Renal pelvis (tissue), 4 donors: ENCODE data around the gene SRRM2. TPM values are rescaled to one million over a fixed set of nuclear protein-coding genes. Genes with fewer than 3 reads are reported as not detected.
A peak's percentile ranks its signal among the peaks of the same experiment; 100 is the strongest.
"Not testable (repeated sequence)": the region's sequence is repeated elsewhere in the genome, so short reads cannot be mapped to it uniquely, and the experiment has no call there.

Experiments used
- DNase-seq: peaks from one replicate; pipeline ENCODE4 v3.0.0-alpha.2; 2013
- polyA plus RNA-seq, 3 donors: library from polyadenylated mRNA; unstranded; fragments of 120-200 nt; gene quantifications; one replicate each; pipeline ENCODE4 v1.2.1, GENCODE V29; 2013; ENCODE audit not compliant: insufficient read length in 3 of 3

The SRRM2 gene
- polyA plus RNA-seq, 3 donors = 642 to 846 (median 787) TPM

GRCh38 chr16:2710021-2710710, 42.3 kb upstream of the SRRM2 start:
- no peak for DNase-seq

DNA sequence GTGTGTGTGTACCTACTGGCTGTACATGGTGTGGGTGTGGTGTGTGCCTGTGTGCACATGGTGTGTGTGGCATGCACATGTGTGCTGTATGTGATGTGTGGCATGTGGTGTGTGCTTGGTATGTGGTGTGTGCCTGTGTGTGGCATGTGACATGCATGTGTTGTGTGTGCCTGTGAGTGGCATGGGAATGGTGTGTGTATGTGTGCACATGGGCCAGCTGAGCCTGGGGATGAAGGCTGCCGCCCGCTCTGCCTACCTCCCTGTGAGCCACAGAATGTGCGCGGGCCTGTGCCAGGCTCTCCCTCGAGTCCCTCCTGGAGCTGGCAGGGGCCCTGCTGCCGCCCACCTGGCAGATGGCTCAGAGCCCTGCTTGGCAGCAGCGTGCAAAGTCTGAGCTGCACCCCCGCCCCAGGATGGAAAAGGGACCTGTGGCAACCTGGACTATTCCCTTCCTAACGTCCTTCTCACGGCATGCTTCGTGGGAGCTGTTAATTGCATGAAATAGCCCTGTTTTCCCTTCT, 41.7 kb upstream of the SRRM2 start:
- no peak for DNase-seq

DNA sequence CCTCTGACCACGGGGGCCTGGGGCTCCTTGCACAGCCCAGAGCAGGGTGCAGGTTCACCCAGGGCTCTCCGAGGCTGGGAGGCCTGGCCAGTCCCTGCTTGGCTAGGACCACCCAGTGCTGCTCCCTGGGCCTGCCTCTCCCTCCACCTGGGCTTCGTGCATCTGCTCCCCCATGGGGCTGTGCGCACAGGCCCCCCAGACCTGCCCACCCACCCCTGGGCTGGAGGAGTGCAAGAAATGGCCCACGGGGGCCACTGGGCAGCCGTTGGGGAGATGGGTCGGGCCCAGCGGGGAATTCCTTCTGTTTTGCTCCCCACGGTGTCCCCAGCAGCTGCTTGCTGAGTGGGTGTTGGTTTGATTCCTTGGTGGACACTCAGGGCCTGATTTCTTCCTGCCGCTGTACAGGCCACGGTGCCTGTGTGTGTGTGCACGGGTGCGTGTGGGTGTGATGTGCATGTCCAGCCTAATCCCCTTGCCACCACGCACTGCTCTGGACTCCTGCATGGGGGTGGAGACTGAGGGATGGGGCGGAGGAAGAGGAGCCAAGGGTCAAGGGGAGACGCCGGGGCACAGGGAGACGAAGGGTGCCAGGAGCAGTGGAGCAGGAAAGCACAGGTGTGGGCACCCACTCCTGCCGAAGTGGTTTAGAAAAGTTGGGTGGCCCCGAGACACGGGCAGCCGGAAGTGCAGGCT, 40.9 kb upstream of the SRRM2 start:
- no peak for DNase-seq

DNA sequence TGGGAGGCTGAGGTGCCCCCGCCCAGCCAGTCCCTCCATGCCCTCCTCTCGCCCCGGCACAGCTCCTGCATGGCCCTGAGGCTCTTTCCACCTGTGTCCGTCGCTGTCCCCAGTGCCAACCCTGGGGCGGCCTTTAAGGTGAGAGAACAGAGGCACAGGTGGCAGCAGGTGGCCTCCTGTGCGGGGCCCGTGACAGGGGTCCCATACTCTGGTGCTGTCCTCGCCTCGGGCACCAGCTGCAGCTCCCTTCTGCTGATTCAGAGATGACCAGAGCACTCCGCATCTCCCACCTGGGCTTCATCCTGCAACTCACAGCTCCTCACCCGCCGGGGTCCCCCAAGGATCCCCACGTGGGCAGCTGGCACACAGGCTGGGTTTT, 40.4 kb upstream of the SRRM2 start:
- DNase-seq = no peak

GRCh38 chr16:2712546-2712945, 39.9 kb upstream of the SRRM2 start:
- DNase-seq = no peak

GRCh38 chr16:2713523-2713922, 38.9 kb upstream of the SRRM2 start:
- no peak for DNase-seq

GRCh38 chr16:2713985-2714774, 38.3 kb upstream of the SRRM2 start:
- no peak for DNase-seq

GRCh38 chr16:2715064-2715463, 37.4 kb upstream of the SRRM2 start:
- DNase-seq = no peak

GRCh38 chr16:2715519-2715918, 36.9 kb upstream of the SRRM2 start:
- peak; percentile 71 for DNase-seq

GRCh38 chr16:2715966-2716885, 36.2 kb upstream of the SRRM2 start:
- DNase-seq = no peak

DNA sequence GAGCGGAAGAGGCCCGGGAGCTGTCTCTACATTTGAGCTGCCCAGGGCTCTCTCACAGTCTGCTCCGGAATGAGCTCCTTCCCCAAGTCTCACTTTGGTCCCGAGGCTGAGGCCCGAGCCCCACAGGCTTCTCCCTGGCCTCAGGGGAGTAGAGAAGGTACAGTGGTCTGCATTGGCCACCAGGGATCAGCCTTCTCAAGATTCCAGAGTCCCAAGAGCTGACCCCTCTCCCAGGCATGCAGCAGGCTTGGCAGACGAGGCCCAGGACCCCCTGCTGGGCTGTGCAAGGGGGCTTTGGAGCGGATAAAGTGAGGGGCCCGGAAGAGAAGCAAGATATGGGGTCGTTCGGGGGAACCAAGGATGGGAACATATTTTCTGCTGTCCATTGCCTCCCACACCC, 35.5 kb upstream of the SRRM2 start:
- DNase-seq = no peak

DNA sequence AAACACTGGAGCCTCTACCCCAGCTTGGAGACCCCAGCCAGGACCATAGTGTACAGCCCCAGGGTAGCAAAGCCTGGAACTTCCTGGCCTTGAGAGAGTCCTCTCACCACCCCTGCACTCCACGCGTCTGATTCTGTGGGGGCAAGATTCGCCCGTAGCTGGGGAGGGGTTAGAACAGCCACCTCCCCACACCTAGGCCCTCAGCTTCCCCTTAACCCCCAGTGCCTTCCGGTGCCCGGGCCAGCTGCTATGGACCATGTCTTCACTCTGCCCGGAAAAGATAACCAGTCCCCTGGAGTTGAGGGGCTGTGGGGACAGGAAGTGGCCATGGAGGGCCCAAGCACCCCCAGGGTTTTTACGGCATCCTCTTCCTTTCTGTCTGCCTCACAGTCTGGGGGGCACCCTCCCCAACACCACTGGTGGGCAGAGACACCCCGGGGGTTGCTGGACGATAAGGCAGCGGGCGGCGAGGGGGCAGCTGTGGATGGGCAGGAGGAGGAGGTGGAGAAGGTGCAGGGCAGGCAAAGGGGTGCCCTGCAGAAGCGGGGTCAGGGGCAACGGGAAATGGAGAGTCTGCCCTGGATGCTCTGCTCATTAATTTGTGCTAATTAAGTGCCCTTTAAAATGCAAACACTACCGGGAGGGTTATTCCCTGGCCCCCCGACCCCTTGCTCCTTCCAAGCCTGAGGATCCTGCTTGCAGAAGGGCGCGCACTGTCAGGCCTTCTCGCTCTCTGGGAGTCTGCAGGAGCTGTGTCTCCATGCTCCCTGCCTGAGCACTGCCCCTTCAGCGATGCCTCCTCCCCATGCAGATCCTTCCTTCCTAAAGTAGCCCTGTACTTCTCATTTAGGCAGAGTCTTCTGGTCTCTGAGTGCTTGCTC, 34.8 kb upstream of the SRRM2 start:
- DNase-seq = no peak

DNA sequence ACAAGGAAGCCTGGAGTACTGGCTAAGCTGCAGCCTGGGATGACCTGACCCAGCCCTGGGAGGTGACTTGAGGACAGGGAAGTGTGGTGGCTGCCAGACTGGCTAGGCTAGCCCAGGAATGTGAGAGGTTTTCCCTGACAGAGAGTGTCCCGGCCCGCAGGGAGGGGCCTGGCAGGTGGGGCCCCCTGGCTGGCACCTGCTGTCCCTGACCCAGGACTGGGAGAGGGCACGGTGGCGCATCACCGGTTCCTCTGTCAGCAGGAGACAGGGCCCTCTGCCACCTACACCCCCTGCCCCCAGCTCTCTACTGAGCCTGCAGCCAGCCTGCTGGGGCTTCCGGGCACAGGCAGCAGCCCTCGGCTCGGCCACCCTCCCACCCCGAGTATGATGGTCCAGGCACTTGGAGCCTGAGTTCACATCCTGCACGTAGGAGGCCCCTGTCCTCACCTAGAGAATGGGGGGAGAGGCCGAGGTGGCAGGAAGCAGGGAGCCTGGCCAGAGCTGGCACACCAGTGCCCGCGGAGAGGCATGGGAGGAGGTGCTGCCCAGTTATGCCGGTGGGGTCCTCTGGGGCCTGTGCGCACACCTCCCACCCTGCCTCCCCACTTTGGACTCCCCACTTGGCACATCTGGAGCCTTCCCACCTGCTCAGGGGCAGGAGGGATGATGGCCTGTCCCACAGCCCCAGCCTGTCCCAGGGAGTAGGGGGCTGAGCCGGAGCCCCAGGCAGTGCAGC, 32.9 kb upstream of the SRRM2 start:
- DNase-seq = no peak

DNA sequence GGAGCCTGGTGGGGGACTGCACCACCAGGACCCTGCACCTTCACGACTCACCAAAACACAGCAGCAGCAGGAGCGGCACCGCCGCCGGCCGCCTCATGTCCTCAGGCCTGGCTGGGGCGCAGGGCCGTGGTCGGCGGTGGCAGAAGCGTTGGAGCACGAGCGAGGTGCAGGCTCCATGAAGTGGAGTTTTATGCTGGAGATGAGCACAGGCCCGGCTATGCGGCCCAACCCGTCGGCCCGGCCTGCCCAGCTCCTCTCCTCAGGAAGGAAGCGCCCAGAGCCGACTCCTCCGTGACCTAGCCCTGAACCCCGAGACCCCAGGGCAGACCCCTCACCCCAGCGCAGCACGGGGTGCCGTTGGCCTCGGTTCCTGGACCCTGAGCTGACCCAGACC, 32.4 kb upstream of the SRRM2 start, which contains the start of gene PRSS27:
Gene PRSS27 (minus strand): TSS at position 161 of the 394 bp plus-strand sequence. CDS start 64 bp downstream, at position 97.
- no peak for DNase-seq

DNA sequence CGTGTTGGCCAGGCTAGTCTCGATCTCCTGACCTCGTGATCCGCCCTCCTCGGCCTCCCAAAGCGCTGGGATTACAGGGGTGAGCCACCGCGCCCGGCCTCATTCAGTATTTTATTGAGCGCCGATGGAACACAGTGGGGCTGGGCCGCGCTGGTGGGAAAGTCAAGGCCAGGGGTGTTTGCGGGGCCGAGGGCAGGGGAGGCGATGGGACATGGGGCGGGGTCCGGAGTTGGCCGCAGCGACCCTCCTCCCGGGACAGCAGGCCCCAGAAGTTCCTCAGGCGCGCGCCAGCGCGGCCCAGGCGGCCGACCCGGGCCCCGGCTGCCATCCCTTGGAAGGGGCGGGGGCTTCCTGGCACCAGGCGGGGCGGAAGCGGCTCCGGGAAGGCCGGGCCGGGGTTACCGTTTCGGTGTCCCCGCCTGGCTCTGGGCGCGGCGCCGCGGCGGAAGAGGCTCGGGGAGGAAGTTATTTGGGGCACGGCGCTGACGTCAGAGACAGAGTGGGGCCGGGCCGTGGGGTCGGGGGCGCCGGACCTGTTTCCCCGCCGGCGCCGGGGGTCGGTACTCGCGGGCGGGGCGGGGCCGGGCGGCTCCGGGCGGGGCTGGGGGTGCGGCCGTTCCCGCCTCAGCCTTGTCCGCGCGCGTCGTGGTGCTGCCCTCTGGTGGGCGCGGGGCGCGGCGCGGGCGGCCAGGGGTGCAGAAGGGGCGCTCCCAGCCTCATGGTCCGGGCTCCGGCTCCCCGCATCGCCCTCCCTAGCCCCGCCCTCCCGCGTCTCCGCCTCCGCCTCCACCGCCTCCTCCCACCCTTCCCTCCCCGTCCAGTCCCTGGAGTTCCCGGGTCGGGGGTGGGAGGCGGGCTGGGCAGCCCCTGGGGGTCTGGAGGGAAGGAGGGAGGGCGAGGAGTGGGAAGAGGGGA, 31.5 kb upstream of the SRRM2 start:
- DNase-seq = peak; percentile 84

DNA sequence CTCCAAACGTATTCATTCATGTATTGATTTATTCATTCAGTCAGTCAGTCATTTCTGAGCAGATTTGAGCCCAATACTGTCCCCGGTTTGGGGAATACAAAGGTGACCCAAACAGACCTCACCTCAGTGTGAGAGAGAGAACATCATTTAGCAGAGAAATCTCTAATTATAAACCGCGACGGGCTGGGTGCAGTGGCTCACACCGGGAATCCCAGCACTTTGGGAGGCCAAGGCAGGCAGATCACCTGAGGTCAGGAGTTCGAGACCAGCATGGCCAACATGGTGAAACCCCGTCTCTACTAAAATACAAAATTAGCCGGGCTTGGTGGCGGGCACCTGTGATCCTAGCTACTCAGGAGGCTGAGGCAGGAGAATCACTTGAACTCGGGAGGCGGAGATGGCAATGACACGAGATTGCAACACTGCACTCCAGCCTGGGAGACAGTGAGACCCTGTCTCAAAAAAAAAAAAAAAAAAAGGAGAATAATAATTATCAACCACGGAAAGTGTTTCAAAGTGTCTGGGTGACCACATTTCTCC, 30.7 kb upstream of the SRRM2 start:
- DNase-seq = not testable (repeated sequence)

GRCh38 chr16:2724088-2724676, 28.3 kb upstream of the SRRM2 start:
- DNase-seq = no peak

GRCh38 chr16:2724816-2725348, 27.6 kb upstream of the SRRM2 start:
- no peak for DNase-seq
